ENCODE data around the gene LRRN3. TPM values are rescaled to one million over a fixed set of nuclear protein-coding genes. Genes with fewer than 3 reads are reported as not detected.

Gene LRRN3
- total and polyA plus RNA-seq, 2 experiments from 2014 or later = 0.40 TPM; not detected in 1

DNA sequence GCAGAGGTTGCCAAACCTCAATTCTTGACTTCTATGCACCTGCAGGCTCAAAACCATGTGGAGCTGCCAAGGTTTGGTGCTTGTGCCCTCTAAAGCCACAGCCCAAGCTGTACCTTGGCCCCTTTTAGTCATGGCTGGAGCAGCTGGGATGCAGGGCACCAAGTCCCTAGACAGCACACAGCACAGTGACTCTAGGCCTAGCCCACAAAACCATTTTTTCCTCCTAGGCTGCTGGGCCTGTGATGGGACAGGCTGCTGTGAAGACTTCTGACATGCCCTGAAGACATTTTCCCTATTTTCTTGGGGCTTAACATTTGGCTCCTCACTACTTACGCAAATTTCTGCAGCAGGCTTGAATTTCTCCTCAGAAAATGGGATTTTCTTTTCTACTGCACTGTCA, 27.8 kb upstream of the LRRN3 start (continued):
- TF ChIP-seq, protein P1, sequence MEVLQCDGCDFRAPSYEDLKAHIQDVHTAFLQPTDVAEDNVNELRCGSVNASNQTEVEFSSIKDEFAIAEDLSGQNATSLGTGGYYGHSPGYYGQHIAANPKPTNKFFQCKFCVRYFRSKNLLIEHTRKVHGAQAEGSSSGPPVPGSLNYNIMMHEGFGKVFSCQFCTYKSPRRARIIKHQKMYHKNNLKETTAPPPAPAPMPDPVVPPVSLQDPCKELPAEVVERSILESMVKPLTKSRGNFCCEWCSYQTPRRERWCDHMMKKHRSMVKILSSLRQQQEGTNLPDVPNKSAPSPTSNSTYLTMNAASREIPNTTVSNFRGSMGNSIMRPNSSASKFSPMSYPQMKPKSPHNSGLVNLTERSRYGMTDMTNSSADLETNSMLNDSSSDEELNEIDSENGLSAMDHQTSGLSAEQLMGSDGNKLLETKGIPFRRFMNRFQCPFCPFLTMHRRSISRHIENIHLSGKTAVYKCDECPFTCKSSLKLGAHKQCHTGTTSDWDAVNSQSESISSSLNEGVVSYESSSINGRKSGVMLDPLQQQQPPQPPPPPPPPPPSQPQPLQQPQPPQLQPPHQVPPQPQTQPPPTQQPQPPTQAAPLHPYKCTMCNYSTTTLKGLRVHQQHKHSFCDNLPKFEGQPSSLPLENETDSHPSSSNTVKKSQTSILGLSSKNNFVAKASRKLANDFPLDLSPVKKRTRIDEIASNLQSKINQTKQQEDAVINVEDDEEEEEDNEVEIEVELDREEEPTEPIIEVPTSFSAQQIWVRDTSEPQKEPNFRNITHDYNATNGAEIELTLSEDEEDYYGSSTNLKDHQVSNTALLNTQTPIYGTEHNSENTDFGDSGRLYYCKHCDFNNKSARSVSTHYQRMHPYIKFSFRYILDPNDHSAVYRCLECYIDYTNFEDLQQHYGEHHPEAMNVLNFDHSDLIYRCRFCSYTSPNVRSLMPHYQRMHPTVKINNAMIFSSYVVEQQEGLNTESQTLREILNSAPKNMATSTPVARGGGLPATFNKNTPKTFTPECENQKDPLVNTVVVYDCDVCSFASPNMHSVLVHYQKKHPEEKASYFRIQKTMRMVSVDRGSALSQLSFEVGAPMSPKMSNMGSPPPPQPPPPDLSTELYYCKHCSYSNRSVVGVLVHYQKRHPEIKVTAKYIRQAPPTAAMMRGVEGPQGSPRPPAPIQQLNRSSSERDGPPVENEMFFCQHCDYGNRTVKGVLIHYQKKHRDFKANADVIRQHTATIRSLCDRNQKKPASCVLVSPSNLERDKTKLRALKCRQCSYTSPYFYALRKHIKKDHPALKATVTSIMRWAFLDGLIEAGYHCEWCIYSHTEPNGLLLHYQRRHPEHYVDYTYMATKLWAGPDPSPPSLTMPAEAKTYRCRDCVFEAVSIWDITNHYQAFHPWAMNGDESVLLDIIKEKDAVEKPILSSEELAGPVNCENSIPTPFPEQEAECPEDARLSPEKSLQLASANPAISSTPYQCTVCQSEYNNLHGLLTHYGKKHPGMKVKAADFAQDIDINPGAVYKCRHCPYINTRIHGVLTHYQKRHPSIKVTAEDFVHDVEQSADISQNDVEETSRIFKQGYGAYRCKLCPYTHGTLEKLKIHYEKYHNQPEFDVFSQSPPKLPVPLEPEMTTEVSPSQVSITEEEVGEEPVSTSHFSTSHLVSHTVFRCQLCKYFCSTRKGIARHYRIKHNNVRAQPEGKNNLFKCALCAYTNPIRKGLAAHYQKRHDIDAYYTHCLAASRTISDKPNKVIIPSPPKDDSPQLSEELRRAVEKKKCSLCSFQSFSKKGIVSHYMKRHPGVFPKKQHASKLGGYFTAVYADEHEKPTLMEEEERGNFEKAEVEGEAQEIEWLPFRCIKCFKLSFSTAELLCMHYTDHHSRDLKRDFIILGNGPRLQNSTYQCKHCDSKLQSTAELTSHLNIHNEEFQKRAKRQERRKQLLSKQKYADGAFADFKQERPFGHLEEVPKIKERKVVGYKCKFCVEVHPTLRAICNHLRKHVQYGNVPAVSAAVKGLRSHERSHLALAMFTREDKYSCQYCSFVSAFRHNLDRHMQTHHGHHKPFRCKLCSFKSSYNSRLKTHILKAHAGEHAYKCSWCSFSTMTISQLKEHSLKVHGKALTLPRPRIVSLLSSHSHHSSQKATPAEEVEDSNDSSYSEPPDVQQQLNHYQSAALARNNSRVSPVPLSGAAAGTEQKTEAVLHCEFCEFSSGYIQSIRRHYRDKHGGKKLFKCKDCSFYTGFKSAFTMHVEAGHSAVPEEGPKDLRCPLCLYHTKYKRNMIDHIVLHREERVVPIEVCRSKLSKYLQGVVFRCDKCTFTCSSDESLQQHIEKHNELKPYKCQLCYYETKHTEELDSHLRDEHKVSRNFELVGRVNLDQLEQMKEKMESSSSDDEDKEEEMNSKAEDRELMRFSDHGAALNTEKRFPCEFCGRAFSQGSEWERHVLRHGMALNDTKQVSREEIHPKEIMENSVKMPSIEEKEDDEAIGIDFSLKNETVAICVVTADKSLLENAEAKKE (CRISPR knock-in tag; IDR thresholded peaks at IDR 0.05) = no peak
- no peak for TF ChIP-seq EZH2 (IDR thresholded peaks at IDR 0.05; ENCODE audit: low read depth, unreplicated experiment)
- no peak for TF ChIP-seq ZNF114 (CRISPR knock-in tag; IDR thresholded peaks at IDR 0.05)
- TF ChIP-seq, protein P2, sequence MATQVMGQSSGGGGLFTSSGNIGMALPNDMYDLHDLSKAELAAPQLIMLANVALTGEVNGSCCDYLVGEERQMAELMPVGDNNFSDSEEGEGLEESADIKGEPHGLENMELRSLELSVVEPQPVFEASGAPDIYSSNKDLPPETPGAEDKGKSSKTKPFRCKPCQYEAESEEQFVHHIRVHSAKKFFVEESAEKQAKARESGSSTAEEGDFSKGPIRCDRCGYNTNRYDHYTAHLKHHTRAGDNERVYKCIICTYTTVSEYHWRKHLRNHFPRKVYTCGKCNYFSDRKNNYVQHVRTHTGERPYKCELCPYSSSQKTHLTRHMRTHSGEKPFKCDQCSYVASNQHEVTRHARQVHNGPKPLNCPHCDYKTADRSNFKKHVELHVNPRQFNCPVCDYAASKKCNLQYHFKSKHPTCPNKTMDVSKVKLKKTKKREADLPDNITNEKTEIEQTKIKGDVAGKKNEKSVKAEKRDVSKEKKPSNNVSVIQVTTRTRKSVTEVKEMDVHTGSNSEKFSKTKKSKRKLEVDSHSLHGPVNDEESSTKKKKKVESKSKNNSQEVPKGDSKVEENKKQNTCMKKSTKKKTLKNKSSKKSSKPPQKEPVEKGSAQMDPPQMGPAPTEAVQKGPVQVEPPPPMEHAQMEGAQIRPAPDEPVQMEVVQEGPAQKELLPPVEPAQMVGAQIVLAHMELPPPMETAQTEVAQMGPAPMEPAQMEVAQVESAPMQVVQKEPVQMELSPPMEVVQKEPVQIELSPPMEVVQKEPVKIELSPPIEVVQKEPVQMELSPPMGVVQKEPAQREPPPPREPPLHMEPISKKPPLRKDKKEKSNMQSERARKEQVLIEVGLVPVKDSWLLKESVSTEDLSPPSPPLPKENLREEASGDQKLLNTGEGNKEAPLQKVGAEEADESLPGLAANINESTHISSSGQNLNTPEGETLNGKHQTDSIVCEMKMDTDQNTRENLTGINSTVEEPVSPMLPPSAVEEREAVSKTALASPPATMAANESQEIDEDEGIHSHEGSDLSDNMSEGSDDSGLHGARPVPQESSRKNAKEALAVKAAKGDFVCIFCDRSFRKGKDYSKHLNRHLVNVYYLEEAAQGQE (IDR thresholded peaks at IDR 0.05; ENCODE audit: unreplicated experiment) = no peak
- TF ChIP-seq, protein P3, sequence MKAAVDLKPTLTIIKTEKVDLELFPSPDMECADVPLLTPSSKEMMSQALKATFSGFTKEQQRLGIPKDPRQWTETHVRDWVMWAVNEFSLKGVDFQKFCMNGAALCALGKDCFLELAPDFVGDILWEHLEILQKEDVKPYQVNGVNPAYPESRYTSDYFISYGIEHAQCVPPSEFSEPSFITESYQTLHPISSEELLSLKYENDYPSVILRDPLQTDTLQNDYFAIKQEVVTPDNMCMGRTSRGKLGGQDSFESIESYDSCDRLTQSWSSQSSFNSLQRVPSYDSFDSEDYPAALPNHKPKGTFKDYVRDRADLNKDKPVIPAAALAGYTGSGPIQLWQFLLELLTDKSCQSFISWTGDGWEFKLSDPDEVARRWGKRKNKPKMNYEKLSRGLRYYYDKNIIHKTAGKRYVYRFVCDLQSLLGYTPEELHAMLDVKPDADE (IDR thresholded peaks at IDR 0.05) = no peak
- no peak for TF ChIP-seq POLR2AphosphoS5 (IDR thresholded peaks at IDR 0.05; ENCODE audit: low read depth)
- TF ChIP-seq STAT1 (IDR thresholded peaks at IDR 0.05; ENCODE audit: unreplicated experiment) = no peak
- TF ChIP-seq ZNF331 (CRISPR knock-in tag; IDR thresholded peaks at IDR 0.05; ENCODE audit: low read depth) = no peak
- TF ChIP-seq CREB1 (CRISPR knock-in tag; IDR thresholded peaks at IDR 0.05; ENCODE audit: low read depth) = no peak
- TF ChIP-seq NANOG (IDR thresholded peaks at IDR 0.05; ENCODE audit: borderline replicate concordance) = no peak

Measured in GM23338 (cell line).